ENCODE measurements around the gene SCN3A. TPM values are rescaled to one million over a fixed set of nuclear protein-coding genes. Genes with fewer than 3 reads are reported as not detected.

Gene SCN3A
- total and polyA plus RNA-seq, 10 of the 15 experiments (the other 5 are each of a cell fraction or from before 2014, with no cell fraction given) = 0.04 to 0.34 (median 0.06) TPM; not detected in 3

- CTCF ChIA-PET = interaction anchor here (2.0 to 2.2 kb wide), 2 partner anchors 9 to 11 kb away, joined by 8 read pairs; partner anchors contain the start of gene SCN2A
- Histone ChIP-seq H3K79me2 (ENCODE audit: control insufficient read depth, insufficient read depth, low read length) (no peaks in the 10 kb centered on the region), H4K20me1 (ENCODE audit: control insufficient read depth, insufficient read depth) (no peaks in the 10 kb centered on the region), H3K27me3 (replicated peaks in 1 of 2; ENCODE audit: control insufficient read depth in 2 of 2, insufficient read depth in 2 of 2, low read length in 1 of 2) (no peaks in the 10 kb centered on the region), H3K36me3 (ENCODE audit: control insufficient read depth in 2 of 2, insufficient read depth in 2 of 2, low read length in 1 of 2) (no peaks in the 10 kb centered on the region), H3K9ac (ENCODE audit: control insufficient read depth, insufficient read depth, low read length) (no peak overlapping the region), H2AFZ (ENCODE audit: control insufficient read depth, low read depth, low read length) (no peak overlapping the region), H3K4me1 (ENCODE audit: control insufficient read depth, insufficient read depth, low read length) (no peaks in the 10 kb centered on the region), H3K4me2 (ENCODE audit: control insufficient read depth, insufficient read depth) (no peak overlapping the region), H3K4me3 (no peak overlapping the region), H3K27ac (ENCODE audit: control insufficient read depth, insufficient read depth) (no peak overlapping the region), H3K9me3 (replicated peaks; ENCODE audit: control insufficient read depth, insufficient read depth, low read length) (no peaks in the 10 kb centered on the region)
- SMC1A ChIA-PET (ENCODE audit: uncharacterized antibody, unreplicated experiment) = no interaction called here
- ATAC-seq (no peak), FAIRE-seq (no peak), DNase-seq (ENCODE audit: low read depth, low spot score) (no peak)
- in situ Hi-C loops (cut with MboI) = no loop called here
- TF ChIP-seq CHD1 (IDR thresholded peaks at IDR 0.05; ENCODE audit: low read depth, low read length) = no peak
- no peak for TF ChIP-seq RB1 (IDR thresholded peaks at IDR 0.05; ENCODE audit: borderline replicate concordance)
- no peak for TF ChIP-seq ZSCAN29 (IDR thresholded peaks at IDR 0.05)
- TF ChIP-seq EGR1 (IDR thresholded peaks at IDR 0.05; ENCODE audit: borderline replicate concordance in 1 of 2, low read depth in 2 of 2, low read length in 2 of 2) = no peak
- no peak for TF ChIP-seq SMAD5 (IDR thresholded peaks at IDR 0.05; ENCODE audit: low read depth)
- TF ChIP-seq IKZF1 (conservative IDR thresholded peaks at IDR 0.05) = no peak
- TF ChIP-seq E4F1 (IDR thresholded peaks at IDR 0.05; ENCODE audit: borderline replicate concordance, partially characterized antibody) = no peak
- no peak for TF ChIP-seq ZNF384 (IDR thresholded peaks at IDR 0.05; ENCODE audit: borderline replicate concordance, low read depth, low read length)
- TF ChIP-seq ASH2L (IDR thresholded peaks at IDR 0.05; ENCODE audit: borderline replicate concordance, low read depth) = no peak
- no peak for TF ChIP-seq BHLHE40 (IDR thresholded peaks at IDR 0.05; ENCODE audit: borderline replicate concordance in 1 of 2, low read depth in 2 of 2, low read length in 1 of 2)
- TF ChIP-seq MAX (IDR thresholded peaks at IDR 0.05; ENCODE audit: low read depth, low read length) = no peak
- no peak for TF ChIP-seq SIN3A (IDR thresholded peaks at IDR 0.05; ENCODE audit: low read depth, low read length)
- no peak for TF ChIP-seq NKRF (conservative IDR thresholded peaks at IDR 0.05)
- no peak for TF ChIP-seq ZBTB11 (CRISPR knock-in tag; IDR thresholded peaks at IDR 0.05)
- no peak for TF ChIP-seq BCL11A (IDR thresholded peaks at IDR 0.05; ENCODE audit: low read depth, low read length)
- RAD21 ChIA-PET (ENCODE audit: unreplicated experiment) = no interaction called here
- POLR2A ChIA-PET = no interaction called here
- intact Hi-C loops (cut with micrococcal nuclease; ENCODE audit: unreplicated experiment) = no loop called here
- 0% methylated on average over 2 of the region's 2 CpGs for WGBS (ENCODE audit: insufficient coverage, insufficient replicate concordance, low lambda C conversion rate, missing lambda C conversion rate)
- BruUV-seq (replicated peaks) = no TSS peak
Observed at GRCh38 chr2:165248238-165248637, 44.4 kb upstream of the SCN3A start.
